ENCODE results near the gene SOX6. TPM values are rescaled to one million over a fixed set of nuclear protein-coding genes. Genes with fewer than 3 reads are reported as not detected.

The SOX6 gene
- total and polyA plus RNA-seq, 2 donors (not counting 3 experiments of a cell fraction or from before 2014, with no cell fraction given) = 0.14 to 3.7 TPM

- intact Hi-C loops (cut with micrococcal nuclease) (no loop called here), dilution Hi-C loops (cut with MboI; ENCODE audit: extremely low pct_ligation_motif_present, low sequenced_read_pairs) (no loop called here)
- FAIRE-seq = no peak
- Histone ChIP-seq H3K79me2 (ENCODE audit: control insufficient read depth, insufficient read depth, low read length) (no peaks in the 10 kb centered on the region), H3K27ac (ENCODE audit: insufficient read depth, low read depth, low read length) (no peak overlapping the region), H3K27me3 (ENCODE audit: control insufficient read depth in 2 of 2, insufficient read depth in 2 of 2, low read length in 2 of 2) (no peaks in the 10 kb centered on the region), H3K9me1 (replicated peaks; ENCODE audit: control insufficient read depth, extremely low read depth, insufficient read depth, low read length) (no peaks in the 10 kb centered on the region), H3K4me1 (ENCODE audit: control insufficient read depth, extremely low read depth, insufficient read depth, low read length) (peaks cover 7% of the 10 kb centered on the region), H2AFZ (ENCODE audit: low read depth, low read length) (no peak overlapping the region), H3K4me2 (ENCODE audit: insufficient read depth, low read length) (no peak overlapping the region), H4K20me1 (replicated peaks; ENCODE audit: control insufficient read depth, extremely low read depth, insufficient read depth, low read length) (no peaks in the 10 kb centered on the region), H3K36me3 (ENCODE audit: control insufficient read depth in 2 of 2, extremely low read depth in 1 of 2, insufficient read depth in 2 of 2, low read length in 2 of 2) (no peaks in the 10 kb centered on the region), H3K9ac (replicated peaks; ENCODE audit: extremely low read depth, insufficient read depth, low read length) (no peak overlapping the region), H3K9me3 (replicated peaks; ENCODE audit: control insufficient read depth, insufficient read depth, low read length) (no peaks in the 10 kb centered on the region), H3K4me3 (replicated peaks in 1 of 3; ENCODE audit: insufficient read depth in 1 of 3, low read depth in 1 of 3, low read length in 3 of 3) (no peak overlapping the region)
- ChIA-PET POLR2A (no interaction called here), CTCF (no interaction called here)
- no peak for DNase-seq (ENCODE audit: low read depth, low spot score)
- no TSS peak for BruUV-seq (replicated peaks)
- TF ChIP-seq MYC (IDR thresholded peaks at IDR 0.05; ENCODE audit: low read depth, low read length) = no peak
- TF ChIP-seq POLR2AphosphoS5 (IDR thresholded peaks at IDR 0.05; ENCODE audit: insufficient read depth, low read depth, low read length) = no peak
- no peak for TF ChIP-seq JUN (IDR thresholded peaks at IDR 0.05; ENCODE audit: borderline replicate concordance, insufficient read depth, insufficient read length, low read depth)
- TF ChIP-seq CTCF (IDR thresholded peaks at IDR 0.05; ENCODE audit: extremely low read depth in 1 of 2, insufficient read depth in 1 of 2, low read depth in 1 of 2, low read length in 2 of 2) = no peak
- TF ChIP-seq POLR2A (IDR thresholded peaks at IDR 0.05; ENCODE audit: low read depth, low read length) = no peak
- TF ChIP-seq GATA2 (IDR thresholded peaks at IDR 0.05; ENCODE audit: insufficient read depth, insufficient read length, low read depth, low read length) = no peak
- TF ChIP-seq EZH2 (IDR thresholded peaks at IDR 0.05; ENCODE audit: borderline replicate concordance, low read depth, low read length, severe bottlenecking) = no peak
- TF ChIP-seq FOS (IDR thresholded peaks at IDR 0.05; ENCODE audit: borderline replicate concordance, insufficient read depth, low read length) = no peak
- TF ChIP-seq MAX (IDR thresholded peaks at IDR 0.05; ENCODE audit: insufficient read depth, insufficient read length) = no peak
These were observed 303.6 kb downstream of the SOX6 start for GRCh38 chr11:16052750-16053149.
